H1 (cell line): ENCODE data around the gene PDE9A. TPM values are rescaled to one million over a fixed set of nuclear protein-coding genes. Genes with fewer than 3 reads are reported as not detected.

Experiments used
- CTCF ChIA-PET: fragments of 300-600 bp; sonication (Branson Sonifier 250); formaldehyde crosslinking; loops from one replicate; lab custom pipeline; 2021; ENCODE audit not compliant: partially characterized antibody; lab: Charles Lee
- POLR2A ChIA-PET: fragments of 300-600 bp; sonication (Branson Sonifier 250); formaldehyde crosslinking; loops from one replicate; lab custom pipeline; 2021; ENCODE audit warnings: inconsistent platforms; ENCODE audit not compliant: partially characterized antibody; lab: Charles Lee
- DNase-seq, 2 experiments: peaks; one replicate each; pipeline versions ENCODE4 v3.0.0 to v3.0.0-alpha.2; 2010 to 2022; ENCODE audit warnings: low spot score in 2 of 2, low read depth in 1 of 2, mixed read lengths in 1 of 2
- FAIRE-seq: peaks from 2 replicates; lab custom pipeline; 2011; peaks lifted over from hg19 to GRCh38; lab: Jason Lieb, UNC
- H2AFZ ChIP-seq: 2 replicates; pipeline ENCODE4 v1.8.1; 2012; ENCODE audit warnings: low read length, inconsistent platforms
- H2AK5ac ChIP-seq: 2 replicates; pipeline ENCODE4 v1.6.1; 2013; ENCODE audit warnings: low read depth, low read length
- H2BK120ac ChIP-seq: replicated peaks from 2 replicates; pipeline ENCODE3; 2013; ENCODE audit warnings: low read depth, low read length, inconsistent platforms
- H2BK12ac ChIP-seq: 2 replicates; pipeline ENCODE4 v1.6.1; 2013; ENCODE audit warnings: low read depth, low read length
- H2BK15ac ChIP-seq: 2 replicates; pipeline ENCODE4 v1.6.1; 2013; ENCODE audit warnings: low read length
- H2BK20ac ChIP-seq: 2 replicates; pipeline ENCODE4 v1.6.1; 2013; ENCODE audit warnings: low read length
- H2BK5ac ChIP-seq: 2 replicates; pipeline ENCODE4 v1.6.1; 2013; ENCODE audit warnings: low read depth, low read length
- H3K14ac ChIP-seq: 2 replicates; pipeline ENCODE4 v1.6.1; 2013; ENCODE audit warnings: inconsistent platforms; ENCODE audit not compliant: insufficient read length
- H3K18ac ChIP-seq: 2 replicates; pipeline ENCODE4 v1.6.1; 2013; ENCODE audit warnings: low read length; ENCODE audit errors: extremely low read depth
- H3K23ac ChIP-seq: 2 replicates; pipeline ENCODE4 v1.6.1; 2013; ENCODE audit warnings: inconsistent platforms; ENCODE audit not compliant: insufficient read length
- H3K23me2 ChIP-seq: 2 replicates; pipeline ENCODE4 v1.6.1; 2013; ENCODE audit warnings: low read depth, low read length
- H3K27ac ChIP-seq: 2 replicates; pipeline ENCODE4 v1.6.1; 2011; ENCODE audit warnings: low read depth, low read length, inconsistent platforms
- H3K27me3 ChIP-seq, 4 experiments: replicated peaks in 1 of 4; 1 replicate in 1 of 4; 2 replicates in 3 of 4; pipeline versions ENCODE4 v1.6.1 to v1.8.1; 2011 to 2013; ENCODE audit warnings: low read length in 3 of 4, mild to moderate bottlenecking in 3 of 4, inconsistent platforms in 2 of 4, mixed read lengths in 2 of 4, moderate library complexity in 1 of 4; ENCODE audit not compliant: control insufficient read depth in 3 of 4, insufficient read depth in 3 of 4; ENCODE audit errors: extremely low read depth in 1 of 4
- H3K36me3 ChIP-seq, 4 experiments: 2 replicates each; pipeline versions ENCODE4 v1.6.1 to v1.8.1; 2011 to 2013; ENCODE audit warnings: mild to moderate bottlenecking in 4 of 4, low read length in 3 of 4, moderate library complexity in 2 of 4, control low read depth in 1 of 4, inconsistent platforms in 1 of 4; ENCODE audit not compliant: insufficient read depth in 4 of 4, control insufficient read depth in 2 of 4
- H3K4ac ChIP-seq: replicated peaks from 2 replicates; pipeline ENCODE3; 2013; ENCODE audit warnings: low read length, low read depth, mixed read lengths, inconsistent platforms; ENCODE audit not compliant: insufficient read length
- H3K4me1 ChIP-seq, 4 experiments: replicated peaks in 1 of 4; 1 replicate in 1 of 4; 2 replicates in 3 of 4; pipeline versions ENCODE4 v1.6.1 to v1.8.1; 2011 to 2013; ENCODE audit warnings: low read length in 3 of 4, inconsistent platforms in 2 of 4, mixed read lengths in 1 of 4; ENCODE audit not compliant: insufficient read depth in 4 of 4, control insufficient read depth in 3 of 4
- H3K4me2 ChIP-seq, 2 experiments: 2 replicates each; pipeline versions ENCODE4 v1.6.1 to v1.8.1; 2011 to 2013; ENCODE audit warnings: low read depth in 2 of 2, low read length in 2 of 2, control low read depth in 1 of 2, inconsistent platforms in 1 of 2, mild to moderate bottlenecking in 1 of 2; ENCODE audit not compliant: insufficient read depth in 1 of 2
- H3K4me3 ChIP-seq, 4 experiments: fragments of 200-600, 300-600 bp in 1 of 4; sonication (generic), shearing (Covaris generic), sonication (Bioruptor Twin) in 1 of 4; 2 replicates each; pipeline versions ENCODE4 v1.5.1 to v1.8.1; 2011 to 2016; ENCODE audit warnings: low read length in 4 of 4, low read depth in 3 of 4, control low read depth in 2 of 4, inconsistent platforms in 2 of 4, mild to moderate bottlenecking in 2 of 4, mixed read lengths in 1 of 4, moderate library complexity in 1 of 4; ENCODE audit not compliant: insufficient read depth in 2 of 4; ENCODE audit errors: extremely low read depth in 1 of 4
- H3K56ac ChIP-seq: replicated peaks from 2 replicates; pipeline ENCODE3; 2013; ENCODE audit warnings: low read depth, mild to moderate bottlenecking, mixed read lengths, low read length, inconsistent platforms; ENCODE audit not compliant: insufficient read length
- H3K79me1 ChIP-seq: 2 replicates; pipeline ENCODE4 v1.6.1; 2013; ENCODE audit warnings: low read depth, low read length, control low read depth
- H3K79me2 ChIP-seq, 2 experiments: 2 replicates each; pipeline versions ENCODE4 v1.6.1 to v1.8.1; 2012 to 2013; ENCODE audit warnings: low read length in 2 of 2, mild to moderate bottlenecking in 2 of 2, inconsistent platforms in 1 of 2; ENCODE audit not compliant: insufficient read depth in 2 of 2, control insufficient read depth in 1 of 2
- H3K9ac ChIP-seq, 4 experiments: replicated peaks in 1 of 4; 1 replicate in 1 of 4; 2 replicates in 3 of 4; pipeline versions ENCODE4 v1.6.1 to v1.8.1; 2011 to 2013; ENCODE audit warnings: low read depth in 3 of 4, low read length in 3 of 4, control low read depth in 2 of 4, mild to moderate bottlenecking in 2 of 4, moderate library complexity in 2 of 4, inconsistent platforms in 1 of 4; ENCODE audit errors: extremely low read depth in 1 of 4
- H3K9me3 ChIP-seq, 2 experiments: 2 replicates each; pipeline versions ENCODE4 v1.6.1 to v1.8.1; 2012 to 2013; ENCODE audit warnings: mild to moderate bottlenecking in 2 of 2, moderate library complexity in 2 of 2, control low read depth in 1 of 2, inconsistent platforms in 1 of 2, low read depth in 1 of 2, low read length in 1 of 2, mixed read lengths in 1 of 2; ENCODE audit not compliant: insufficient read depth in 2 of 2
- H4K20me1 ChIP-seq, 2 experiments: replicated peaks in 1 of 2; 2 replicates each; pipeline versions ENCODE3 to v1.8.1; 2011 to 2013; ENCODE audit warnings: inconsistent platforms in 2 of 2, low read length in 2 of 2, mild to moderate bottlenecking in 1 of 2; ENCODE audit not compliant: insufficient read depth in 2 of 2, control insufficient read depth in 1 of 2
- H4K5ac ChIP-seq: 2 replicates; pipeline ENCODE4 v1.6.1; 2013; ENCODE audit warnings: low read length, low read depth, mixed read lengths, inconsistent platforms; ENCODE audit not compliant: insufficient read length
- H4K8ac ChIP-seq: 2 replicates; pipeline ENCODE4 v1.8.0; 2013; ENCODE audit warnings: mild to moderate bottlenecking, moderate library complexity, low read length, inconsistent platforms; ENCODE audit not compliant: insufficient read depth; ENCODE audit errors: extremely low read depth
- H4K91ac ChIP-seq: replicated peaks from 2 replicates; pipeline ENCODE3; 2013; ENCODE audit warnings: low read length, mixed read lengths, inconsistent platforms; ENCODE audit not compliant: insufficient read length
- ASH2L ChIP-seq: fragments of 200-600, 300-600 bp; sonication (generic); IDR thresholded peaks from one replicate; pipeline ENCODE4 v1.7.1; 2017; ENCODE audit warnings: low read length
- BCL11A ChIP-seq, 2 experiments: IDR thresholded peaks; one replicate each; pipeline ENCODE4 v1.6.1; 2011; ENCODE audit warnings: low read depth in 2 of 2, low read length in 2 of 2, mild to moderate bottlenecking in 2 of 2
- CHD1 ChIP-seq: IDR thresholded peaks from 2 replicates; pipeline ENCODE4 v1.6.1; 2012; ENCODE audit warnings: low read depth, low read length, improper control_type of control experiment
- CHD2 ChIP-seq: IDR thresholded peaks from 2 replicates; pipeline ENCODE4 v1.6.1; 2012; ENCODE audit warnings: low read length, improper control_type of control experiment
- RBBP5 ChIP-seq: IDR thresholded peaks from 2 replicates; pipeline ENCODE4 v1.7.1; 2012; ENCODE audit warnings: low read depth, mild to moderate bottlenecking, inconsistent platforms, low read length, moderate library complexity, borderline replicate concordance
- TBP ChIP-seq: IDR thresholded peaks from 2 replicates; pipeline ENCODE4 v1.6.1; 2011; ENCODE audit warnings: low read depth, low read length, improper control_type of control experiment
- whole genome bisulfite sequencing, 2 experiments: shearing (Covaris generic) in 1 of 2; methylation state at CpG; one replicate each; pipeline versions ENCODE4 v1.1.6 to v1.1.7; 2013 to 2015; ENCODE audit warnings: low lambda C conversion rate in 2 of 2, mixed read lengths in 2 of 2, inconsistent platforms in 1 of 2, low coverage in 1 of 2, missing lambda C conversion rate in 1 of 2; ENCODE audit not compliant: insufficient replicate concordance in 2 of 2, insufficient coverage in 1 of 2, insufficient read length in 1 of 2; ENCODE audit errors: extremely low coverage in 1 of 2, missing lambda C conversion rate in 1 of 2; 5-methylcytosine and 5-hydroxymethylcytosine counted together
- polyA plus RNA-seq, 7 experiments: library from polyadenylated mRNA; depleted of rRNA in 3 of 7; stranded (reverse) in 5 of 7; unstranded in 2 of 7; fragments of >200 nt in 5 of 7; fragments of 200-250 nt in 2 of 7; gene quantifications; 1 replicate in 5 of 7; 2 replicates in 1 of 7; 4 replicates in 1 of 7; pipeline versions ENCODE4 v1.2.1 to v1.2.3, GENCODE V29; 2011 to 2013; ENCODE audit warnings: missing spikeins in 2 of 7, mixed read lengths in 2 of 7
- total RNA-seq: library from RNA; stranded (reverse); fragmentation: NEBNext Ultra II Directional; extraction: Animal tissue kit (Norgen Biotek cat#: 25700); gene quantifications from 2 replicates; pipeline ENCODE4 v1.2.1, GENCODE V29; 2021

Gene PDE9A
- total and polyA plus RNA-seq, 2 of the 8 experiments (the other 6 are each of a cell fraction or from before 2014, with no cell fraction given) = 39.2 to 45.9 TPM

DNA sequence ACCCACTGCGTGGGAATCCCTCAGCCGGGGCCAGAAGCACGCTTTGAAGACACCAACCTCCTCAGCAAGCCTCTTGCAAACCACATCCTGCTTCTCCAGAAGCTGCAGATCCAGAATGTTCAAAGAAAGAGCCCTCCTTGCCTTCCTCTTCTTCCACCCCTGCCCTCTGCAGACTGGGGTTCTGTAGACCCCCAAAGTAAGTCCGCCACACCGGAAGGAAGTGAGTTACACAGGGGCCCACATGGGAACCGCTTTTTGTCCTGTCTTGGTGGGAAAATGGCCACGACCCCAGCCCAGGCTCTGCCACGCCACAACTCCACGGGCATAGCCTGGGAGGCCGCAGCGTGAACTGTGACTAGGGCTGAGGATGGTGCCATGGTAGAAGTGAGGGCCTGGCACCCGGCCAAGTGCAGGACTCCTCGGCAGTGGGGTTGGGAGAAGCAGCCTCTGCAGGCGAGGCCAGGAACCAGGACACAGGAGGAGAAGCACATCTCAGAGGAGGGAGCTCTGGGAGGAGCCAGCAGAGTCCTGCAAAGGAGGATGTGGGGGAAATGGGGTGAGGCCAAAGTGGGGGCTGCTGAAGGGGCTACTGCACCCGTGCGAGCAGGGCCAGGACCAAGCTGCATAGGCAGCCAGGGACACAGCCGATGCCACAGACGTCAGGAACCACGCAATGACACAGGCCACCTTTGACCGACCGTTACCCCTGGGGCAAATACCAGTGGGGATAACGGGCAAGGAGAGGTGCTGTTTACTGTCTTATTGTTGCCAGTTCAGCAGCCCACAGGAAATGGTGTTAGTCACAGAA, 30.9 kb downstream of the PDE9A start:
- WGBS, 2 experiments = 92% methylated on average over 22 of the region's 22 CpGs; no CpG with 5 or more reads in 1 of the 2 experiments
- no peak for FAIRE-seq
- Histone ChIP-seq H3K23ac (no peak overlapping the region), H4K5ac (no peak overlapping the region), H4K8ac (no peak overlapping the region; the same call in 1 of the 2 replicates), H3K27ac (no peak overlapping the region), H2AK5ac (no peak overlapping the region), H3K4me2 (no peak overlapping the region), H3K18ac (no peak overlapping the region; the same call in 1 of the 2 replicates), H3K14ac (no peak overlapping the region), H4K91ac (no peak overlapping the region), H2BK5ac (no peak overlapping the region), H3K4me1 (peaks cover 0 to 5% (median 0%) of the 10 kb centered on the region in 4 experiments; a peak in 2 of 7 replicates), H3K9me3 (no peaks in the 10 kb centered on the region), H2BK120ac (no peak overlapping the region), H3K23me2 (no peaks in the 10 kb centered on the region), H3K9ac (no peak overlapping the region; a peak in 1 of 7 replicates), H2BK15ac (no peak overlapping the region), H3K56ac (no peak overlapping the region), H3K79me2 (no peaks in the 10 kb centered on the region), H2AFZ (no peak overlapping the region), H3K4me3 (no peak overlapping the region), H3K4ac (no peak overlapping the region), H3K36me3 (peaks cover 3 to 15% (median 8%) of the 10 kb centered on the region in 4 experiments; a peak in 5 of 8 replicates), H3K27me3 (no peaks in the 10 kb centered on the region), H2BK12ac (no peak overlapping the region), H3K79me1 (peaks cover 2% of the 10 kb centered on the region; the same call in 1 of the 2 replicates), H4K20me1 (peaks cover 6 to 11% of the 10 kb centered on the region in 2 experiments), H2BK20ac (no peak overlapping the region)
- ChIA-PET CTCF (interaction anchor here (0.7 to 1.2 kb wide), 2 partner anchors 10 to 144 kb away, joined by 3 read pairs; no protein-coding TSS in a partner anchor), POLR2A (interaction anchor here (0.6 kb wide), 1 partner anchor 275 kb away, joined by 3 read pairs; no protein-coding TSS in a partner anchor)
- DNase-seq = no peak
- no peak for TF ChIP-seq ASH2L
- TF ChIP-seq CHD2 = no peak
- TF ChIP-seq TBP = no peak
- no peak for TF ChIP-seq RBBP5
- no peak for TF ChIP-seq CHD1
- no peak for TF ChIP-seq BCL11A (IDR thresholded peaks at IDR 0.05; ENCODE audit: low read depth in 2 of 2, low read length in 2 of 2)
